Stimulated activated CD8-positive, alpha-beta memory T cell treated with anti-CD3 and anti-CD28 coated beads, Interleukin-2, amount 100 ng/mL, for 1 hour (primary cell): Measurements from ENCODE around the gene FAM89B.

Experiments
- DNase-seq, 2 donors: peaks; one replicate each; pipeline ENCODE4 v3.0.0-alpha.2; 2020; ENCODE audit warnings: low read depth in 2 of 2

FAM89B gene

DNA sequence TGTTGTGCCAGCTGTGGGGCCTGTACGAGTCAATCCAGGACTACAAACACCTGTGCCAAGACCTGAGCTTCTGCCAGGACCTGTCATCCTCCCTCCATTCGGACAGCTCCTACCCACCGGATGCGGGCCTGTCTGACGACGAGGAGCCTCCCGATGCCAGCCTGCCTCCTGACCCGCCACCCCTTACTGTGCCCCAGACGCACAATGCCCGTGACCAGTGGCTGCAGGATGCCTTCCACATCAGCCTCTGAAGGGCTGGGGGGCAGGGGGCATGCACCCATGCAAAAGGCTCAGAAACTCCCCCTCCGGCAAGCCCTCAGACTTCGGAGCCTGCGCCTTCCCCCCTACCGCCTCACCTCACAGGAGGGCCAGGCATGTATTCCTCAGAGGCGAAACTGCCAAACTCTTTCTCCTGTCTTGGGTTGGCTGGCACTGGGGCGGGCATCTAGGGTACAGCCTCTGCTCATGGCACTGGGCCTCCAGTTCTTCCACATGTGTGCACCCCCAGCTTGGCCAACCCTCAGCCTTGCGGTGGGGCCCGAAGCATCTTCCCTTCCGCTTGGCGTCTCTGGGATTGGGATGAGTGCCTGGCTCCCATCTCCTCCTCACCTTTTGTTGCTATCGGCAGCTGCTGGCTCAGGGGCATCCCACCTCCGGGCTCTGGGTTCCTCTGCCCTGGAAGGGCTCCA is 1.2 kb downstream of the FAM89B start:
- no peak for DNase-seq

DNA sequence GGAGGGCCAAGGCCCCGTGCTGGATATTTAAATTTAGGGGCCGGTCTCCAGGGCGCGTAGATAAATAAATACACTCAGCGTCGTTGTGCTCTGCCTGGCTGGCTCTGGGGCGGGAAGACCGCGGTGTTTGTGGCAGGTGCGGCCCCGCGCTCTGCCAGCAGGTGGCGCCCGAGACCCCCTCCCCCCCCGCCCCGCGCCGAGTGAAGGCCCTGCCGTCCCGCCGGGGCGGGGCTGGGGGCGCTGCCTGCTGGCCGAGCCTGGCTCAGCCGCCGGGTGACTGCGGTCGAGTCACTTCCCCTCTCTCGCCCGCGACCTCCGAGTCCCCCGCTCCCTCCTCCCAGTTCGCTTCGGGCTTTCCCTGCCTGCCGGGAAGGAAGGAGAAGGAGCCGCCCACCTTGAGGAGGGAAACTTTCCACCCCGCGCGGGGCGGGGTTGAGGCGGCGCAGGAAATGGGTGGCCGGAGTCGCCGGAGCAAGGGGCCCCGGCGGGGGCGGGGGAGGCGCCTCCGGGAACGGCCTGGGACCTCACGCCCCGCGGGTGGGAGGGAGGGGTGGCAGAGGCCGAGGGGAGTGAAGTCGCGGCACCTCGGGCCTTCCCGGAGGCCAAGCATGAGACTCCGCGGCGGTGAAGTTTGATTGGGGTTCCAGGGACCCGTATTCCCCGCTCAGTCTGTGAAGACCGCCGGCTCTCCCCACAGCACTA is 1.9 kb downstream of the FAM89B start:
- peak; percentile 64 to 75 for DNase-seq

DNA sequence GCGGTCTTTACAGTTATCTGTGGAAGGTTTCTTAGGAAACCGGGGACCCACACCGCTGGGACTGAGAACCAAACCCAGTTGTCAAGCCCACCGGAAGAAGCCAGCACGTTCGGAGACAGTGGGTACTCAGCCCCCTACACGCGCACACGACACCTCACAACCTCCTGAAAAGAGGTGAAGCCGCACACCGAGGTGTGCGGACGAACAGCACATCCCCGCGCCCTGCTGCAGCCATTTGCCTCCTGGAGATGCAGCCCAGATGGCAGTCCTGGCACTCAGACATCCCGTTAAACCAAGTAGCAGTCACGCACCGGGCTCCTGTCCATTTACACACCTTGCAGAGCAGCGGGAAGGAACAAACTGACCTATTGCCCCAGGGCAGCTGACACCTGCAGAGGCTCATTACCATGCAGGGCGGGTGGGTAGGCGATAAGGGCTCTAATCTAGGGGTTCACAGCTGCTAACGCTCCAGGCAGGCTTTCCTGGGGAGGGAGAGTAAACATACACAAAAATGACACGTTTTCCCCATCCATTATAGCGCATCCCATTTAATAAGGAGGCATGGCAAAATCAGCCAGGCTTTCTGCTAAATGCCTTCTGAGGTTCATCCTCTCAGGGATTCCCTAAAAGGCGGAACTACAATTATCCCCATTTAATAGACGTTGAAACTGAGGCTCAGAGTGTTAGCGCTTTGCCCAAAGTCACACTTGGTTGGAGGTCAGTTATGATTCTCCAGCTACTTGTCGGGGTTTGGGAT is 2.7 kb downstream of the FAM89B start:
- no peak for DNase-seq

DNA sequence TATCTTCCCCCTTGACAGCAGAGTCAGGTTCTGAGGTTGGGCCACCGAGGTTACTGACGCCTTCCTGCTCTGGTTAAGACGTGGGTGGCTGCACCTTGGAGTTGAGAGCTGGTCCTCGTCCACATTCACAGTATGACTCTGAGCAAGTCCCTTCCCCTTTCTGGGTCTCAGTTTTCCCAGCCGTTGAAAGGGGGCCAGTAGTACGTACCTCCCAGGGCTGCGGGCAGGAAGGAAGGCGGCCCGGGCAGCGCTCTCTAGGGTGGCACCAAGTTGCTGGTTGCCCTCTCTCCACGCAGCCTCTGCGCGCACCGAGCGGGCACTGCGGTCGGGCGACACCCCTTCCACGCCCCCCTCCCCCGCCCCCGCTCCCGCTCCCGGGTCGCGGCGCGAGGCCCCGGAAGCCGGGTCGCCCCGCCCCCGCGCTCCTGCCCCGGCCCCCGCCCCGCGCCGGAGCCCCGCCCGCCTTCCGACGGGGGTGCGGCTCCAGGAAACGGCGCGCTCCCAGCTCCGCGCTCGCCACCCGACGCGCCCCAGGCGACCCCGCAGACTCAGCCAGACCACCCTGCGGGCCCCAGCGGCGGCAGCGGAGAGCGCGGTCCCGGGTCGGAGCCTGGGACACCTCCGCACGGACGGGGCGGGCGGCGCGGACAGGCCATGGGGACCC is 3.4 kb downstream of the FAM89B start, which contains the start of gene EHBP1L1:
Gene EHBP1L1 (plus strand): TSS at position 486 of the 664 bp plus-strand sequence. CDS start 250 bp downstream, outside the sequence.
- DNase-seq = peak; percentile 43 to 65

DNA sequence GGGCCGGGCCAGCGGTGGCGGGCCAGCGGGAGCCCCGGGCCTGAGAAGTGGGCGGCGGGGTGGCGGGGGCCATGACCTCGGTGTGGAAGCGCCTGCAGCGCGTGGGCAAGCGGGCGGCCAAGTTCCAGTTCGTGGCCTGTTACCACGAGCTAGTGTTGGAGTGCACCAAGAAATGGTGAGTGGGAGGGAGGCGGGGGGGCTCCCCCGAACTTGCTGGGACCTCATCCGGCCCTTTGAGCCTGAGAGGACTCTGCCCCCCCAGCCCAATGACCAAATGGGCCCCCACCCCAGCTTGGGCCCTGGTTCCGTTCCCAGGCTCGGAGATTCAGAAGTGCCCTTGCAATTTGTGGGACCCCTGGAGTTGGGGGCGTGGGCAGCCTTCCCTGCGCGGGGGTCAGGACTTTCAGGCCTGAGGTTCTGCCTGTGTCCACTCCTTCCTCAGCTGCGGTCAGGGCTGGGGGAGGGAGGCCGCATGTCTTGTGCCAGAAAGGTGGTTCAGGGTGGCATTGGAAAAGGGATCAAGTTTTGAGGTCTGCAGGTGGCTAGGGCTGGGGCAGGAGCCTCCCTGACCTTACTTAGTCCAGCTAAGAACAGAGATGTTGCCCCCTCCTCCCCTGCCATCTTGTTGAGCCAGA is 4.0 kb downstream of the FAM89B start:
- DNase-seq = no peak

DNA sequence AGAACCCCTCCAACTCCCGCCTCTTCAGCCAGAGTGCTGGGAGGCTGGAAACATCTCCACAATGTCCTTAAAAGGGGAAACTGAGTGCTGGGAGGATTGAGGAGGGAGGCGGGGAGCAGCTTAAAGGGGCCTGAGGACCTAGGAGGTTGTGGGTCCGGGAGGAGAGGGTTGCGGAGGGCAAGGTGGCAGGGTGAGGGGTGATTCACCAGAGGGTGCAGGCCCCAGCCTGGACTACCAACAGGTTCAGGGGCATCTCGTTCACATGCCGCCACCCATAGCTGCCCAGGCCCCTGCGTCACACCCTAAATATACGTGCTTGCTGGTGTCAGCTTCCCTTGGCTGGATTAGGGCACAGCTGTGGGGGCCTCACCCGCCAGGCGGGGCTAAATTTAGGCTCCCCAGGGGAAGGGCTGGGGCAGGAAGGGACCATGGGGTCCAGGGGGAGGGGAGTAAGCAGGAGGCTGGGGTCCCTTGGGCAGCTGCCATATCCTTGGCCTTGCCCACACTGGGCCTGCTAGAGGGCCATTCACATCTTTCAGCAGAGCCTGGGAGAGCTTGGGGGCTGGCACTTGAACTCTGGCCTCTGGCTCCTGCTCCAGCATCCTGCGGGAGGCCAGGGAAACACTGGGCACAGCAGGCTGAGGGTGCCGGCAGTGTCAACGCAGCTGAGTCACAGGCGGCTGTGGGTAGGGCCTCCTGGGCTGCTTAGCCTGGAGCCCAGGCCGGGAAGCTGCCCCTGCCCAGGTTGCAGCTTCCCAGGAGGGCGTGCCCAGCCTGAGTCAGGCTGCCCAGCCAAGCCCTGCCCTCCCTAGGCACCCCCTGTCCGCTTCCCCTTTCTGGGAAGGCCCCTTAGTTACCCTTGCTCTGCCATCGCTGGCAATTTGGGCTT is 4.8 kb downstream of the FAM89B start:
- no peak for DNase-seq

DNA sequence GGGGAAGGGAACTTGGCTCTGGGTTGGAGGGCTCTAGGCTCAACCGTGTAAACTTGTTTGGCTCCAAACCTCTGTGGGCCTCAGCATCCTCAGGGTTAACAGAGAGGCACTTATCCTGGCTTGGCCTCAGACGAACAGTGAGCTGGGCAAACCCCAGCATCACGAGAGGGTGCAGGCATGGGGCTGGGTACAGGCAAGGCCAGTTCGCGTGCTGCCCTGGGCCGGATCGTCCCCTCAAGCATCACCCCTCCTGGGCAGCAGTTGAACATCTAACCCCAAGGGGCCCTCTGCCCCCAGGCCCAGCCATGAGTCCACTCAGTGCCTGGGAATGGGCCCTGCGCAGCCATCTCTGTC is 5.4 kb downstream of the FAM89B start:
- DNase-seq = no peak

DNA sequence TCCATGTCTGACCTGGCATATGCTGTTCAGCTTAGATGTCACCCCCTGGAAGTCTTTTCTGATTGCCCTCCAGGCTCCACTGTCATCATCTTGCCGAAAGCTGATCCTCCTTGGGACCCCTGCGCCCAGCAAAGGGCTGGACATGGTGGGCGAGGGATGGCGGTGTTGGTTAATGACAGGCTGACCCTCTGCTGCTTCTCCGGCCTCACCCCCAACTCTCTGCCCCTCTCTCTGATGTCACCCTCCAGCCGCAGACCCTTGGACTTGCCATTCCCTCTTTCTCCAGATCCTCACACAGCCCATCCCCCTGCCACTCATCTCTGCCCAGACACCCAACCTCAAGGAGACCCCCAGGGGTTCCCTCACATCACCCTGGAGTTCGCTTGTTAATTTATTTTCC is 5.8 kb downstream of the FAM89B start:
- DNase-seq = no peak

DNA sequence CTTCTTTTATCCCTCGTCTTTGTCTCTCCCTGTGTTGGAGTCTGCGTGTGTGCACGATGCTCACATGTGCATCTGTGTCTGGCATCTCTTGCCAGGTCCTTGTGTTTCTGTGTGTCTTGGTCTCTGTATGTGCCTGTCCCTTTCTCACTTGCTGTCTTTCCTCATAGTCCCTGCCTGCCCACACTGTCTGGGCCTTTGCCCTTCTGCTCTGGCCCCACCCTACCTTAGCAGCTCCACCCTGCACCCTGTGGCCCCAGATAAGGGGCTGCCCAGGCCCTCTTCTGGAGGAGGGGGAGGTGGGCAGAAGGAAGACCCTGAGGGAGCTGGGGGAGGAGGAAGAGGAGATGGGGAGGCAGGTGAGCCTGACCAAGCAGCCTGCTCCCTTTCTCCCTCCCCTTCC is 6.3 kb downstream of the FAM89B start:
- no peak for DNase-seq

DNA sequence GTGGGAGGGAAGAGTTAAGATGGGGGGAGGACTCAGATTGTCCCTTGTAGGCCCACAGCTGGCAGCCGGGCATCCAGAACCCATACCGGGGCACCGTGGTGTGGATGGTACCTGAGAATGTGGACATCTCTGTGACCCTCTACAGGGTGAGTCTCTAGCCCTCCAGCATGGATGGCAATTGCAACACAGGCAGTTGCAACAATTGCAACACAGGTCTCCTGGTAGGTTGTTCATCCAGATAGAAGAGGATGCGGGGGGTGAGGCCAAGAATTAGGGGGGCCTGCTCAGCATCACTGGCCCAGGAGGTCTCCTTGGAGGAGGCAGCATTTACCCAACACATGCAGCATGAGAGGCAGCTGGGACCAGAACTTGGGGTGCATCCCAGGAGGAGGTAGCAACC is 7.0 kb downstream of the FAM89B start:
- no peak for DNase-seq

DNA sequence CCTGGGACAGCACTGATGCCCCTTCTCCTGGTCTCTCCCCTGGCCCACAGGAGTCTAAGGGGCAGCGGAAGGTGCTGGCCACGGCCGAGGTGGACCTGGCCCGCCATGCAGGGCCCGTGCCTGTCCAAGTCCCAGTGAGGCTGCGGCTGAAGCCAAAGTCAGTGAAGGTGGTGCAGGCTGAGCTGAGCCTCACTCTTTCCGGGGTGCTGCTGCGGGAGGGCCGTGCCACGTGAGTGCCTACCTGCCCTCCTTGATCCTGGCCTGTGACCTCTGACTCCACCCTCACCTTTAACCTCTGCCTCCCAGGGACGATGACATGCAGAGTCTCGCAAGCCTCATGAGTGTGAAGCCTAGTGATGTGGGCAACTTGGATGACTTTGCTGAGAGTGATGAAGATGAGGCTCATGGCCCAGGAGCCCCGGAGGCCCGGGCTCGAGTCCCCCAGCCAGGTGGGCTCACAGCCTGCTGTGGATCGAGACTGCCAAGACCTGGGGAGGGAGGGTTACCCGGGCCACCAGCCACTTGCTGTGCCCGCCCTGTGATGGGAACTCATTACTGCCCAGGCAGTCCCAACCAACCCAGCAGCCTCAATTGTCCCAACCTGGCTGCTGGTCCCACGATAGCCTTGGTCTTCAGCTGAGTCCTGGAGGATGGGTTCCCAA is 7.8 kb downstream of the FAM89B start:
- DNase-seq = no peak

DNA sequence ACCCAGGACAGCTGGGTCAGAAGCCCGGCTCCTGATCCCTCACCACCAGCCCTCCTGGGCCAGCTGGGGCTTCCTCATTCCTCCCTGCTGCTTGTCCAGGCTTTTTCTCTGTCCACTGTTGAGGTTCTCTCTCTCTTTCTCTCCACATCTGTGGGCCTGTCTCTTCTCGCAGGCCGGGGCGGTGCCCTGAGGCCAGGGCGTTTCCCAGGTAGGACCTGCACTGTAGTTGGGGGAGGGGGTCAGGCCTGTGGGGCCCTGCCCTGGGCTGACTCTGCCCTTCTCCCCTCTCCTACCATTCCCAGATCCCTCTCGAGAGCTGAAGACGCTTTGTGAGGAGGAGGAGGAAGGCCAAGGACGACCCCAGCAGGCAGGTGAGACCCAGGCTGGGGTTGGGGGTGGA is 8.4 kb downstream of the FAM89B start:
- no peak for DNase-seq

DNA sequence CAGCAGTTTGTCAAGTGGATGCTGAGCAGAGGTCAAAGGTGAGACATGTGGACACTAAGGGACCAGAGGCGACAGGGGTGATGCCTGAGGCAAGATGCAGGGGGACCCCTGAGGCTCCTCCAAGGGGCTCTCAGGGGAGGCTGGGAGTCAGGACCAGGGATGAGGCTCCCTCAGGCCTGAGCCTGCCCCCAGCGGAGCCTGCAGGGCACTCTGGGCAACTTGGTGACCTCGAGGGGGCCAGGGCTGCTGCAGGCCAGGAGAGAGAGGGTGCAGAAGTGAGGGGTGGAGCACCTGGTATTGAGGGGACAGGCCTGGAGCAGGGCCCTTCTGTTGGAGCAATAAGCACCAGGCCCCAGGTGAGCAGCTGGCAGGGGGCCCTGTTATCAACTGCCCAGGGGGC is 9.6 kb downstream of the FAM89B start:
- no peak for DNase-seq

DNA sequence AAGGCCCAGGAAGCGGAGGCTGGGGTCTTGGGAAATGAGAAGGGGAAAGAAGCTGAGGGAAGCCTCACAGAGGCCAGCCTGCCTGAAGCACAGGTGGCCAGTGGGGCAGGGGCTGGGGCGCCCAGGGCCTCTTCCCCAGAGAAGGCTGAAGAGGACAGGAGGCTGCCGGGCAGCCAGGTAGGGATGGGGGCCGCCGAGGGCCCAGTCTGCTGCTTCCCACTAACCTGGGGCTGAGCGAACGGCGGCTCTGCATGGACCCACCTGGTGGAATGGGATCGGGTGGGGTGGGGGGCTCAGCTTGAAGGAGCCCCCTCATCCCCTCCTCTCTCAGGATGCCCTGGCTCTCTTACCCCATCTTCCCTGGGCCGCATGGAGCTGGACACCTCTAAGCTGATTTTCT is 11.3 kb downstream of the FAM89B start:
- no peak for DNase-seq

DNA sequence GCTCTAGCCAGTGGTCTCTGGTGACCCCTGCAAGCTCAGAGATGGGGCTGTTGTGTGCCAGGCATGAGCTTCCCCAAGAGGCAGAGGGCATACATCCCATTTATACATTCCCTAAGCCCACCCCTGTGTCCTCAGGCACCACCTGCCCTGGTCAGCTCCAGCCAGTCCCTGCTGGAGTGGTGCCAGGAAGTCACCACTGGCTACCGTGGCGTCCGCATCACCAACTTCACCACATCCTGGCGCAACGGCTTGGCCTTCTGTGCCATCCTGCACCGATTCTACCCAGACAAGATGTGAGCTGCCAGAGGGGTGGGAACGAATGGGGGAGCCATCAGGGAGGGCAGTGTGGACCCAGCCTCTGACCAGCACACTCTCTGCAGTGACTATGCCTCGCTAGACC is 11.8 kb downstream of the FAM89B start:
- DNase-seq = no peak

DNA sequence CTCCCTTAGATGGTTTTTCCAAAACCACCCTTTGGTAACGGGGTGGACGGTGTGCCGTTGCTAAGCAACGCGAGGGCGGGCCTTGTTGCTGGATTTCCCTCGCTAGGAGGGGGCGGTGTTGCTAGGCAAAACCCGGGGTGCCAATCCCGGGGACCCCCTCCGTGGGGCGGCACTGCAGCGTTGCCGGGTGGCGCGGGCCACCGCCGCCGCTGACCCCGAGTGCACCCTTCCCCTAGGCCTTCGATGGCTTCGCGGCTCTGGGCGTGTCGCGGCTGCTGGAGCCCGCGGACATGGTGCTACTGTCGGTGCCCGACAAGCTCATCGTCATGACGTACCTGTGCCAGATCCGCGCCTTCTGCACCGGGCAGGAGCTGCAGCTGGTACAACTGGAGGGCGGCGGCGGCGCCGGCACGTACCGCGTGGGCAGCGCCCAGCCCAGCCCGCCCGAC is 12.4 kb downstream of the FAM89B start:
- no peak for DNase-seq

DNA sequence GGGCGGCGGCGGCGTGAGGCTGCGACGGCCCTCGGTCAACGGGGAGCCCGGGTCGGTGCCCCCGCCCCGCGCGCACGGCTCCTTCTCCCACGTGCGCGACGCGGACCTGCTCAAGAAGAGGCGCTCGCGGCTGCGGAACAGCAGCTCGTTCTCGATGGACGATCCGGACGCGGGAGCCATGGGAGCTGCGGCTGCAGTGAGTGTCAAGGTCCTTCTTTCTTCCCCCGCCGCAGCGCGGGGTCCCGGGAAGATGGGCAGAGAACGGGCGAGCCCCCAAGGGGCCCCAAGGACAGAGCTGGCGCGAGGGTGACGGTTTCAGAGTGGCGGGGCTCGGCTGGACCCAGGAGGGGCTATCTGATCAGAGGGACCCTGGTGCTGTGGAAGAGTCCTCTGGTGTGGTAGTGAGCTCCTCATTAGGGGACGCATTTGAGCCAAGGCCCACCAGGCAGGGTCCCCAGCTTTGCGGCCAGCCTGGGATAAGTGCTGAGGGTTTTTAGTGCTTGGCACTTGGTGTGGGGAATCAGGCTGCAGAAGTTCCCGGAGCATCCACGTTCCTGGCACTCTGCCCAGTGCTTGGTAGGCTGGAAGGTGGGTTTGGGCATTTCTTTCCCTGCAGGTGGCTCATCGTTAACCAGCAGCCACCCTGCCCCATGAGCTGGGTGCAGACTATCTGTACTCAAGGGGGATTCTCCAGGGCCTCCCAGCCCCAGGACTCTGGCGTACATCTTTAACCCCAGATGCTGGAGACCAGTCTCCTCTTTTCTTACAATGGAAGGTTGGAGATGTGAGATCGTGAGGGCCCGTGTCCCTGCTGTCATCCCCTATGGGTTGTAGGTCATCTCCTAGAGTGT is 13.3 kb downstream of the FAM89B start:
- DNase-seq = no peak

DNA sequence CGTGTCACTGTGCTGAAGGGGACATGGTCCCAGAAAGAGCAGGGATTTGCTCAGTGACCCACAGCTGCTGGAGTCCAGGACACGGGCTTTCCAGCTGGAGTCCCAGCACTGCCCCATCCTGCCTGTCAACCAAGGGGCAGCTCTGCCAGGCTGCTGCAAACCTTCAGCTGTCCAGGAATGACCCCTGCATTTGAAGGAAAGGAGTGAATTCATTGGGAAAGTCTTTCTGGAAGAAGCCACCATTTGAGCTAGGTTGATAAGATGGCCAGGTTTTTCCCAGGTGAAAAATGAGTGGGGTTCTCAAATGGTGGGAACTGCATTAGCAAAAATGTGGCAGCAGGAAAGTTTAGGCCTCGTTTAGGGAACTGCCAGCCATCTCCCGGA is 13.9 kb downstream of the FAM89B start:
- no peak for DNase-seq

DNA sequence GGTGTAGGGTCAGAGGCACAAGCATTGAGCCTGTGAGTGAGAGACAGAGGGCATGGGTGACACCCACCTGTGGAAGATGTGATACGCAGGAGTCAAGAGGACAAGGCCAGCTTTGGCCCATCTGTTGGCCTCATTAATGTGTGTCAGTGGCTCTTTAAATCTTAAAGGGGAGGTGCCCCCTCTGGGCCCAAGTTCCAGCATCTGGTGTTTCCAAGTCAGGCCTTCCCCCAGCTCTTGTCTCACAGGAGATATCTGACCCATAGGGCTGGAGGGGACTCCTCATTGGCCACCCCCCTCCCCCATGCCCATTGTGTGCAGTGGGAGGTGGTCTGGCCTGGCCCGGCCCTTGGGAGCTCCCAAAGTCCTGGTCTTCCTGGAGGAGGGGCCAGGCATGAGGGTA is 14.3 kb downstream of the FAM89B start:
- no peak for DNase-seq
